ENCODE data around the gene SLC2A4RG. TPM values are rescaled to one million over a fixed set of nuclear protein-coding genes. Genes with fewer than 3 reads are reported as not detected.

SLC2A4RG gene
- total and polyA plus RNA-seq, 2 of the 13 experiments (the other 11 are each of a cell fraction or from before 2014, with no cell fraction given) = 91.4 to 95.9 TPM

DNA sequence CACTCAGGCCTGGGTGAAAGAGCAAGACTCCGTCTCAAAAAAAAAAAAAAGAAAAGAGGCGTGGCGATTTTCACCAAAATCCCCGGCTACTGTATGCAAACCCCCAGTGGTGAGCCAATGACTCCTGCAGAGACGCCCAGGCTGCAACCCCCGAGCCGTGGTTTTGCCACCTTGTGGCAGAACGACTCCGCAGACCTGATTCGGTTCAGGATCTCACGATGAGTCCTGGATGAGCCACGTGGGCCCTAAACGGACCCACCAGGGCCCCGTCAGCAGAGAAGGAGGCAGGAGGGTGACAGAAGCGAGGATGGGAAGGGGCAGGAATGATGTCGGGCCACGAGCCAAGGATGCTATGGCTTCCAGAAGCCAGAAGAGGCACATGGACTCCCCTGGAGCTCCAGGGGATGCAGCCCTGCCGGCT is 42.5 kb downstream of the SLC2A4RG start (continued):
- TF ChIP-seq, protein P1, sequence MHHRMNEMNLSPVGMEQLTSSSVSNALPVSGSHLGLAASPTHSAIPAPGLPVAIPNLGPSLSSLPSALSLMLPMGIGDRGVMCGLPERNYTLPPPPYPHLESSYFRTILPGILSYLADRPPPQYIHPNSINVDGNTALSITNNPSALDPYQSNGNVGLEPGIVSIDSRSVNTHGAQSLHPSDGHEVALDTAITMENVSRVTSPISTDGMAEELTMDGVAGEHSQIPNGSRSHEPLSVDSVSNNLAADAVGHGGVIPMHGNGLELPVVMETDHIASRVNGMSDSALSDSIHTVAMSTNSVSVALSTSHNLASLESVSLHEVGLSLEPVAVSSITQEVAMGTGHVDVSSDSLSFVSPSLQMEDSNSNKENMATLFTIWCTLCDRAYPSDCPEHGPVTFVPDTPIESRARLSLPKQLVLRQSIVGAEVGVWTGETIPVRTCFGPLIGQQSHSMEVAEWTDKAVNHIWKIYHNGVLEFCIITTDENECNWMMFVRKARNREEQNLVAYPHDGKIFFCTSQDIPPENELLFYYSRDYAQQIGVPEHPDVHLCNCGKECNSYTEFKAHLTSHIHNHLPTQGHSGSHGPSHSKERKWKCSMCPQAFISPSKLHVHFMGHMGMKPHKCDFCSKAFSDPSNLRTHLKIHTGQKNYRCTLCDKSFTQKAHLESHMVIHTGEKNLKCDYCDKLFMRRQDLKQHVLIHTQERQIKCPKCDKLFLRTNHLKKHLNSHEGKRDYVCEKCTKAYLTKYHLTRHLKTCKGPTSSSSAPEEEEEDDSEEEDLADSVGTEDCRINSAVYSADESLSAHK (CRISPR knock-in tag; IDR thresholded peaks at IDR 0.05; ENCODE audit: borderline replicate concordance) = no peak
- no peak for TF ChIP-seq FOXA1 (IDR thresholded peaks at IDR 0.05)
- TF ChIP-seq FOXA1 (CRISPR knock-in tag; IDR thresholded peaks at IDR 0.05) = no peak
- TF ChIP-seq, protein P2, sequence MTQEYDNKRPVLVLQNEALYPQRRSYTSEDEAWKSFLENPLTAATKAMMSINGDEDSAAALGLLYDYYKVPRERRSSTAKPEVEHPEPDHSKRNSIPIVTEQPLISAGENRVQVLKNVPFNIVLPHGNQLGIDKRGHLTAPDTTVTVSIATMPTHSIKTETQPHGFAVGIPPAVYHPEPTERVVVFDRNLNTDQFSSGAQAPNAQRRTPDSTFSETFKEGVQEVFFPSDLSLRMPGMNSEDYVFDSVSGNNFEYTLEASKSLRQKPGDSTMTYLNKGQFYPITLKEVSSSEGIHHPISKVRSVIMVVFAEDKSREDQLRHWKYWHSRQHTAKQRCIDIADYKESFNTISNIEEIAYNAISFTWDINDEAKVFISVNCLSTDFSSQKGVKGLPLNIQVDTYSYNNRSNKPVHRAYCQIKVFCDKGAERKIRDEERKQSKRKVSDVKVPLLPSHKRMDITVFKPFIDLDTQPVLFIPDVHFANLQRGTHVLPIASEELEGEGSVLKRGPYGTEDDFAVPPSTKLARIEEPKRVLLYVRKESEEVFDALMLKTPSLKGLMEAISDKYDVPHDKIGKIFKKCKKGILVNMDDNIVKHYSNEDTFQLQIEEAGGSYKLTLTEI (CRISPR knock-in tag; conservative IDR thresholded peaks at IDR 0.05) = no peak
- peak; percentile 49 for TF ChIP-seq MNT (IDR thresholded peaks at IDR 0.05)
- TF ChIP-seq KDM2A (CRISPR knock-in tag; IDR thresholded peaks at IDR 0.05; ENCODE audit: borderline replicate concordance, low read depth) = peak; percentile 54; the same call in 1 of the 2 replicates
- TF ChIP-seq STAG1 (CRISPR knock-in tag; IDR thresholded peaks at IDR 0.05) = peak; percentile 66
- no peak for TF ChIP-seq ZNF775 (CRISPR knock-in tag; IDR thresholded peaks at IDR 0.05; ENCODE audit: borderline replicate concordance)
- TF ChIP-seq, protein P3, sequence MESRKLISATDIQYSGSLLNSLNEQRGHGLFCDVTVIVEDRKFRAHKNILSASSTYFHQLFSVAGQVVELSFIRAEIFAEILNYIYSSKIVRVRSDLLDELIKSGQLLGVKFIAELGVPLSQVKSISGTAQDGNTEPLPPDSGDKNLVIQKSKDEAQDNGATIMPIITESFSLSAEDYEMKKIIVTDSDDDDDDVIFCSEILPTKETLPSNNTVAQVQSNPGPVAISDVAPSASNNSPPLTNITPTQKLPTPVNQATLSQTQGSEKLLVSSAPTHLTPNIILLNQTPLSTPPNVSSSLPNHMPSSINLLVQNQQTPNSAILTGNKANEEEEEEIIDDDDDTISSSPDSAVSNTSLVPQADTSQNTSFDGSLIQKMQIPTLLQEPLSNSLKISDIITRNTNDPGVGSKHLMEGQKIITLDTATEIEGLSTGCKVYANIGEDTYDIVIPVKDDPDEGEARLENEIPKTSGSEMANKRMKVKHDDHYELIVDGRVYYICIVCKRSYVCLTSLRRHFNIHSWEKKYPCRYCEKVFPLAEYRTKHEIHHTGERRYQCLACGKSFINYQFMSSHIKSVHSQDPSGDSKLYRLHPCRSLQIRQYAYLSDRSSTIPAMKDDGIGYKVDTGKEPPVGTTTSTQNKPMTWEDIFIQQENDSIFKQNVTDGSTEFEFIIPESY (CRISPR knock-in tag; IDR thresholded peaks at IDR 0.05) = 0 out of 2 replicates have a peak, but pooled peaks have one; percentile 31
- no peak for TF ChIP-seq ZKSCAN1 (IDR thresholded peaks at IDR 0.05; ENCODE audit: low read length)
- TF ChIP-seq NRL (CRISPR knock-in tag; IDR thresholded peaks at IDR 0.05; ENCODE audit: borderline replicate concordance) = 0 out of 2 replicates have a peak, but pooled peaks have one; percentile 13
- no peak for TF ChIP-seq ZFP41 (CRISPR knock-in tag; IDR thresholded peaks at IDR 0.05; ENCODE audit: borderline replicate concordance)
- TF ChIP-seq HOXA7 (CRISPR knock-in tag; IDR thresholded peaks at IDR 0.05) = no peak
- no peak for TF ChIP-seq REPIN1 (CRISPR knock-in tag; IDR thresholded peaks at IDR 0.05; ENCODE audit: borderline replicate concordance, low read depth)
- no peak for TF ChIP-seq ZNF790 (CRISPR knock-in tag; IDR thresholded peaks at IDR 0.05; ENCODE audit: borderline replicate concordance)
- TF ChIP-seq U2AF1 (optimal IDR thresholded peaks at IDR 0.05; ENCODE audit: low read depth, low read length) = no peak
- no peak for TF ChIP-seq ZNF12 (CRISPR knock-in tag; IDR thresholded peaks at IDR 0.05)
- TF ChIP-seq TFDP2 (CRISPR knock-in tag; IDR thresholded peaks at IDR 0.05) = no peak
- TF ChIP-seq ZSCAN9 (CRISPR knock-in tag; IDR thresholded peaks at IDR 0.05; ENCODE audit: borderline replicate concordance) = no peak
- TF ChIP-seq AKAP8 (CRISPR knock-in tag; IDR thresholded peaks at IDR 0.05) = no peak

Data from HepG2 (cell line).